Testis (tissue), 3 donors: ENCODE measurements around the gene ERI3. TPM values are rescaled to one million over a fixed set of nuclear protein-coding genes. Genes with fewer than 3 reads are reported as not detected.

Source experiments
- DNase-seq: peaks from one replicate; pipeline ENCODE4 v3.0.0-alpha.2; 2019
- H3K27ac ChIP-seq, 2 donors: fragments of 200-600 bp; sonication (generic); one replicate each; pipeline ENCODE4 v1.5.1; 2019
- H3K27me3 ChIP-seq: fragments of 200-600 bp; sonication (generic); one replicate; pipeline ENCODE4 v1.5.1; 2019
- H3K36me3 ChIP-seq: fragments of 200-600 bp; sonication (generic); one replicate; pipeline ENCODE4 v1.5.1; 2017; ENCODE audit warnings: low read depth; ENCODE audit errors: missing control alignments
- H3K4me1 ChIP-seq: fragments of 200-600 bp; sonication (generic); one replicate; pipeline ENCODE4 v1.5.1; 2019
- H3K4me3 ChIP-seq, 2 donors: fragments of 200-600 bp; sonication (generic); one replicate each; pipeline ENCODE4 v1.5.1; 2017 to 2019
- H3K9me3 ChIP-seq: fragments of 200-600 bp; sonication (generic); one replicate; pipeline ENCODE4 v1.5.1; 2017
- POLR2A ChIP-seq: fragments of 450-650 bp; IDR thresholded peaks from one replicate; pipeline ENCODE4 v1.6.1; 2017; ENCODE audit warnings: antibody characterized with exemption, mild to moderate bottlenecking, moderate library complexity
- WGBS, 2 donors: methylation state at CpG; one replicate each; pipeline ENCODE4 v1.1.5; 2018; 5-methylcytosine and 5-hydroxymethylcytosine counted together
- intact Hi-C: fragments of 100-400 bp; cut with DNase I; formaldehyde crosslinking; loops from one replicate; pipeline ENCODE4 v1.15.1; 2023; ENCODE audit warnings: low total_unique reads
- polyA plus RNA-seq: library from polyadenylated mRNA; stranded (reverse); fragments of 350-450 nt; fragmentation: Illumina TruSeq; extraction: RNeasy Lipid Tissue Mini Kit (QIAGEN cat#74804); gene quantifications from one replicate; pipeline ENCODE4 v1.2.3, GENCODE V29; 2014; ENCODE audit warnings: low read depth, low replicate concordance; ENCODE audit not compliant: insufficient read depth
- total RNA-seq, 2 donors: library from RNA; depleted of rRNA; stranded (reverse); fragments of >200 nt; gene quantifications; one replicate each; pipeline ENCODE4 v1.2.3, GENCODE V29; 2016
- TF ChIP-seq, protein P1 (sequence below), 3 experiments: fragments of 450-650 bp in 2 of 3; fragments of 200-600 bp in 1 of 3; sonication (generic) in 1 of 3; IDR thresholded peaks; one replicate each; pipeline ENCODE4 v1.5.1; 2016 to 2019; ENCODE audit warnings: antibody characterized with exemption in 3 of 3, mild to moderate bottlenecking in 2 of 3, moderate library complexity in 1 of 3

ERI3 gene
- total and polyA plus RNA-seq, 3 donors from 2014 or later = 104 to 140 (median 109) TPM

DNA sequence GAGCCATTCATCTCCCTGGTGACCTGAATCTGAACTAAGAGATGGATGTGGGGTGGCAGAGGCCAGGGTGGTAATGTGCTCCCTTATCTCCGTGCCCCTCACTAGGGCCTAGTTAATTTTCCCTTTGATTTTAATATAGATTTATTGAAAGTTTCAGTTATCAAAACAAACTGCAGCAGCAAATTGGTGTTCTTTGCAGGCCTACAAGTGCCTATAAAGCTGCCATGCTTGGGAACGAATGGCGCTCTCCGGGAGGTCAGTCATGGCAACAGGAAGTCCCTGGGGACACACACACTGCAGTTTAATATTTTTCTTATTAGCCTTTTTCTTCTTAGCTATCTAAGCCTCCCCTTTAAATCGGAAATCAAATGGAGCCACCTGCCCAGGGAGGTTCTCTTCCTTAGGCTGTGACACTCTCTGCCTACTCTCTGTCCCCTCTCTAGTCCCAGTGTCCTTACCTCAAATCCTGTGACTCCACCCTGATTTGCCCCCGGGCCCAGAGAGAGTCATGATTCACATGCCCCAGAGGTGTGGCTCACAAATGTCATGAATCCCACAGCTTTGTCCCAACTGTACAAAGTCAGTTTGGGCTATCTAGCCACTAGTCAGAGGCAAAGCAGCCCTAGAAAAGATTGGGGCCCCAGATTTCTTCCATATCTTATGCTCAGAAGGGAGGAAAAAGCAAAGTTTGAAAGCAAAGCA lies 4.3 kb upstream of the ERI3 start:
- Histone ChIP-seq H3K27me3 (no peaks in the 10 kb centered on the region), H3K27ac (no peak overlapping the region), H3K4me3 (no peak overlapping the region), H3K9me3 (no peaks in the 10 kb centered on the region), H3K36me3 (no peaks in the 10 kb centered on the region), H3K4me1 (no peaks in the 10 kb centered on the region)
- no peak for DNase-seq
- intact Hi-C loops = no loop called here
- TF ChIP-seq POLR2A = no peak
- TF ChIP-seq, protein P1, sequence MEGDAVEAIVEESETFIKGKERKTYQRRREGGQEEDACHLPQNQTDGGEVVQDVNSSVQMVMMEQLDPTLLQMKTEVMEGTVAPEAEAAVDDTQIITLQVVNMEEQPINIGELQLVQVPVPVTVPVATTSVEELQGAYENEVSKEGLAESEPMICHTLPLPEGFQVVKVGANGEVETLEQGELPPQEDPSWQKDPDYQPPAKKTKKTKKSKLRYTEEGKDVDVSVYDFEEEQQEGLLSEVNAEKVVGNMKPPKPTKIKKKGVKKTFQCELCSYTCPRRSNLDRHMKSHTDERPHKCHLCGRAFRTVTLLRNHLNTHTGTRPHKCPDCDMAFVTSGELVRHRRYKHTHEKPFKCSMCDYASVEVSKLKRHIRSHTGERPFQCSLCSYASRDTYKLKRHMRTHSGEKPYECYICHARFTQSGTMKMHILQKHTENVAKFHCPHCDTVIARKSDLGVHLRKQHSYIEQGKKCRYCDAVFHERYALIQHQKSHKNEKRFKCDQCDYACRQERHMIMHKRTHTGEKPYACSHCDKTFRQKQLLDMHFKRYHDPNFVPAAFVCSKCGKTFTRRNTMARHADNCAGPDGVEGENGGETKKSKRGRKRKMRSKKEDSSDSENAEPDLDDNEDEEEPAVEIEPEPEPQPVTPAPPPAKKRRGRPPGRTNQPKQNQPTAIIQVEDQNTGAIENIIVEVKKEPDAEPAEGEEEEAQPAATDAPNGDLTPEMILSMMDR (IDR thresholded peaks at IDR 0.05) = no peak
- 54 to 73% methylated on average over 6 of the region's 6 CpGs for WGBS, 2 donors

DNA sequence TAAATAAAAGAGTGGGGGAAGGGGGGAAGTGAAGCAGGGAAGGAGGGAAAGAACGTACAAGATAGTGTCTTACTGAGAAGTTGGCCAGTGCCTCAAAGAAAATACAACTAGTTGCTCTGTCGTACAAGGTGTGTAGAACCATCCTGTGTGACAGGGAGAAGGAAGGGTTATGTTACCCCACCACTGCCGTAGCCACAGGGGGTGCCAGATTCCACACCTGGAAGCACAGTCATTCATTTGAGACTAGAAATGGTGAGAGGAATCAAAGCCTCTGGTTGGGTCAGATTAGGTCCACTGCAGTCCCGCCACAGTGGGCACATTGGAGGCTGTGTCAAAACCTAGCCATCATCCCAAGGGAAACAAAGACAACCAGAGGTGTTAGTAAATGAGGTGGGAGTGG lies 2.7 kb upstream of the ERI3 start:
- intact Hi-C loops = no loop called here
- Histone ChIP-seq H3K9me3 (no peaks in the 10 kb centered on the region), H3K4me3 (no peak overlapping the region), H3K36me3 (no peaks in the 10 kb centered on the region), H3K4me1 (peaks cover 12% of the 10 kb centered on the region), H3K27me3 (no peaks in the 10 kb centered on the region), H3K27ac (no peak overlapping the region)
- TF ChIP-seq, protein P1 (IDR thresholded peaks at IDR 0.05) = no peak
- no peak for TF ChIP-seq POLR2A
- WGBS, 2 donors = 53 to 68% methylated on average over 4 of the region's 4 CpGs
- DNase-seq = no peak

DNA sequence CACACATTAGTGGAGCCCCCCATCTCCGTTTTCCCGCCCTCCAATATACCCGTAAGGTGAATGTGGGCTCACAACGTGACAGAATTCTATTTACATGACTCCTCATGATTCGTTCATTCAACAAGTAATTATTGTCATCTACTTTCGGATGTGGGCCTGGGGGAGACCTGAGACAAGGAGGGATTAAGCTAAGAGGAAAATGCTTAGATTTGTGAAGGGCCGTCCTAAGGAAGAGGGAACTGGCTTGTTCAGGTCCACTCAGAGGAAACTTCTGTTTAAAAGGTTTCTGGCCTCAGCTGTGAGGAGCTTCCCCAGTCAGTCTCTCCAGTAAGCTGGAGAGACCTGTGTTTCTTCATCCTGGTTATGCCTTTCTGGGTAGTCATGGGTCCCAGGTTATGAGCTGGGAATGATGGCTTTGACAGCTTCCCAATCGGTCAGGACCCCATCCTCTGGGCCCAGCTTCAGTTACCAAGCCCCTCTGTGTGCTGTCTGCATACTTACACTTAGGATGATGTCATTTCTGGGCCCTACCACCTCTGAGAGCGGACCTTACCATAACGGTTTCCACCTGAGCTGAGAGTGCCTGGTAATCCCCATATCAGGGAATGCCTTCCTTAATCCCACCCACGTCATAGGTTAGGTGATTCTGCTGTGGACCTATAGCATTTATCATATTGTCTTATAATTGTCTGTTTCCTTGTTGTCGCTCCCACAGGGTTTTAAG lies 687 bp upstream of the ERI3 start:
- TF ChIP-seq, protein P1 (IDR thresholded peaks at IDR 0.05) = no peak
- TF ChIP-seq POLR2A = no peak
- peaks cover 12% of the 10 kb centered on the region for H3K4me1 ChIP-seq
- no peaks in the 10 kb centered on the region for H3K36me3 ChIP-seq
- H3K4me3 ChIP-seq = peak overlapping the region; percentile 93 to 99
- H3K27me3 ChIP-seq = no peaks in the 10 kb centered on the region
- DNase-seq = no peak
- WGBS, 2 donors = 39 to 61% methylated on average over 12 of the region's 12 CpGs
- peak overlapping the region in 1 of 2 donors; percentile 23 for H3K27ac ChIP-seq
- H3K9me3 ChIP-seq = no peaks in the 10 kb centered on the region
- intact Hi-C loops = no loop called here

DNA sequence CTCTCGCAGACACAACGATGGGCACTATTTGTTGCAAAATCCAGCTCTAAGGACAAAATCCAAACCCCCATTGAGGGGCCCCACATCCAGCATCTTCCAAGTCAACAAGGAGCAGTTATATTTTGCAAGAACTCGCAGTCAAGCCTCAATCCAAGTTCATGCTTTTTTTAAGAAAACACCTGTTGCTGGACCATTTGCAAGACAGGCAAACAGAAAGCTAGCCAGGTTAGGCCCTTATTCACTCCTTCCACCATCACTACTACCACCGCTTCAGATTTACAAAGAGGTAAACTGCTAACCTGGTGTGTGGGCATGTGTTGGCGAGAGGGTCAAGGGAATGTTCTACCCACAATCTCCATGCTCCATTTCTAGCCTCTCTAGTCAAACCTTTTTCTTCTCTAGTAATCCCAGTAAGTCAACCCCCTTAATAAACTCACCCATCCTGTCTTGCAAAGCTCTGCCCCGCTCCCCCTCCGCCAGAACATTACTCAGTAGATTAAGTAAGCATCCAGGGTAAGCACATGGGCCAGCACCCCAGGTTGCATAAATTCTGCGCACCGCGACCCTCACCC lies 703 bp downstream of the ERI3 start:
- 20 to 32% methylated on average over 10 of the region's 10 CpGs for WGBS, 2 donors
- Histone ChIP-seq H3K4me1 (peaks cover 12% of the 10 kb centered on the region), H3K27me3 (no peaks in the 10 kb centered on the region), H3K36me3 (no peaks in the 10 kb centered on the region), H3K27ac (peak overlapping the region; percentile 55 to 81), H3K9me3 (no peaks in the 10 kb centered on the region), H3K4me3 (peak overlapping the region; percentile 93 to 99)
- TF ChIP-seq POLR2A = no peak
- TF ChIP-seq, protein P1 (IDR thresholded peaks at IDR 0.05) = no peak
- DNase-seq = no peak
- intact Hi-C loops = no loop called here
